CD4-positive, alpha-beta T cell treated with Interleukin-4 for 4 hours (primary cell): ENCODE data around the gene PACS1.
"Not testable (repeated sequence)": the region's sequence is repeated elsewhere in the genome, so short reads cannot be mapped to it uniquely, and the experiment has no call there.

Source experiments
- DNase-seq: peaks from one replicate; pipeline ENCODE4 v3.0.0-alpha.2; 2020

The PACS1 gene

GRCh38 chr11:66231561-66231960 lies 161.5 kb downstream of the PACS1 start:
- DNase-seq = no peak

- DNase-seq = no peak
Observed at GRCh38 chr11:66232769-66233168, 162.7 kb downstream of the PACS1 start.

- no peak for DNase-seq
Observed at GRCh38 chr11:66233301-66233700, 163.2 kb downstream of the PACS1 start.

GRCh38 chr11:66235141-66235540 lies 165.1 kb downstream of the PACS1 start:
- DNase-seq = no peak

- no peak for DNase-seq
Observed at GRCh38 chr11:66237867-66238266, 167.8 kb downstream of the PACS1 start.

- DNase-seq = no peak
Observed at GRCh38 chr11:66238786-66239413, 168.8 kb downstream of the PACS1 start.

GRCh38 chr11:66239511-66239910 lies 169.4 kb downstream of the PACS1 start:
- DNase-seq = no peak

- no peak for DNase-seq
Observed at GRCh38 chr11:66239998-66240780, 170.1 kb downstream of the PACS1 start.

GRCh38 chr11:66240781-66241136 lies 170.7 kb downstream of the PACS1 start:
- no peak for DNase-seq

GRCh38 chr11:66242095-66242765 lies 172.2 kb downstream of the PACS1 start:
- no peak for DNase-seq

GRCh38 chr11:66243782-66244535 lies 173.9 kb downstream of the PACS1 start:
- no peak for DNase-seq

- no peak for DNase-seq
Observed at GRCh38 chr11:66247295-66247694, 177.2 kb downstream of the PACS1 start.

- DNase-seq = no peak
Observed at GRCh38 chr11:66247801-66248200, 177.7 kb downstream of the PACS1 start.

- no peak for DNase-seq
Observed at GRCh38 chr11:66248903-66249302, 178.8 kb downstream of the PACS1 start.

GRCh38 chr11:66251809-66252208 lies 181.7 kb downstream of the PACS1 start:
- DNase-seq = no peak

- DNase-seq = not testable (repeated sequence)
Observed at GRCh38 chr11:66253081-66253480, 183.0 kb downstream of the PACS1 start.

- DNase-seq = no peak
Observed at GRCh38 chr11:66258473-66258893, 188.4 kb downstream of the PACS1 start.

GRCh38 chr11:66259225-66259624 lies 189.2 kb downstream of the PACS1 start:
- no peak for DNase-seq

- no peak for DNase-seq
Observed at GRCh38 chr11:66259956-66260355, 189.9 kb downstream of the PACS1 start.

GRCh38 chr11:66261578-66261977 lies 191.5 kb downstream of the PACS1 start:
- no peak for DNase-seq

- no peak for DNase-seq
Observed at GRCh38 chr11:66262191-66262590, 192.1 kb downstream of the PACS1 start.

GRCh38 chr11:66262696-66263095 lies 192.6 kb downstream of the PACS1 start:
- DNase-seq = no peak

GRCh38 chr11:66263231-66263630 lies 193.2 kb downstream of the PACS1 start:
- no peak for DNase-seq
